Neural cell (in vitro differentiated cells): ENCODE results near the gene PDE7B.

Source experiments
- CTCF ChIP-seq: fragments of 450-650 bp; IDR thresholded peaks from 2 replicates; pipeline ENCODE4 v1.5.1; 2014; ENCODE audit warnings: antibody characterized with exemption, mild to moderate bottlenecking, moderate library complexity; ENCODE audit not compliant: poor library complexity, severe bottlenecking
- EP300 ChIP-seq: fragments of 450-650 bp; conservative IDR thresholded peaks from 2 replicates; pipeline ENCODE4 v1.6.1; 2014; ENCODE audit warnings: antibody characterized with exemption, mild to moderate bottlenecking, moderate library complexity; ENCODE audit not compliant: poor library complexity, severe bottlenecking
- POLR2AphosphoS5 ChIP-seq: IDR thresholded peaks from 2 replicates; pipeline ENCODE4 v1.6.1; 2012

DNA sequence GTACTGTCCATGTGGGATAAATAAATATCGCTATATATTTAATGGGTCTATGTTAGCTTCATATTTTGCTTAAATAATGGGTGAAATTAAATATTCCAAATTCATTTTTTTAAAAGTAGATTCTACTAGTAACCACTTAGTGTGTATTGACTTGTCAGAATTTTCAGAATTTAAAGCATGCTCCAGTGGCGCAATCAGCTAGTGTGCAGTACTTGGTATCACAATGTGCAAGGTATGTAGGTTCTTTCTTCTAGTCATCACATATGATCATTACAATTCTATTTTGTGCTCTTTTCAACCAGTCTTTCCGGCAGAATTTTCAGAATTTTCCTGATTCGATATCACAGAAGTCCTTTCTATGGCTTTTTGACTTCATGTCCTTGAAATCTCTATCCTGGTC lies 32.6 kb downstream of the PDE7B start:
- TF ChIP-seq POLR2AphosphoS5 = no peak
- TF ChIP-seq EP300 = no peak
- TF ChIP-seq CTCF = no peak
